H9 (cell line): ENCODE measurements around the gene GSG1L. TPM values are rescaled to one million over a fixed set of nuclear protein-coding genes. Genes with fewer than 3 reads are reported as not detected.

ENCODE experiments used
- DNase-seq: peaks from one replicate; pipeline ENCODE4 v3.0.0-alpha.2; 2017
- H2AFZ ChIP-seq: one replicate; pipeline ENCODE4 v1.6.1; 2013; ENCODE audit warnings: mild to moderate bottlenecking, low read length, control low read depth, moderate library complexity
- H2AK5ac ChIP-seq: 2 replicates; pipeline ENCODE4 v1.6.1; 2013; ENCODE audit warnings: low read length, control low read depth, mixed read lengths; ENCODE audit not compliant: insufficient read length
- H2BK120ac ChIP-seq: one replicate; pipeline ENCODE4 v1.6.1; 2013; ENCODE audit warnings: low read depth, mild to moderate bottlenecking, low read length, control low read depth, inconsistent platforms; ENCODE audit not compliant: poor library complexity, severe bottlenecking
- H2BK12ac ChIP-seq: 2 replicates; pipeline ENCODE4 v1.6.1; 2013; ENCODE audit warnings: low read length, control low read depth, mixed read lengths, low read depth; ENCODE audit not compliant: insufficient read length
- H2BK15ac ChIP-seq: 2 replicates; pipeline ENCODE4 v1.6.1; 2013; ENCODE audit warnings: low read depth, low read length, control low read depth
- H2BK20ac ChIP-seq: one replicate; pipeline ENCODE4 v1.6.1; 2013; ENCODE audit warnings: low read depth, mild to moderate bottlenecking, low read length, control low read depth, inconsistent platforms; ENCODE audit not compliant: poor library complexity, severe bottlenecking
- H2BK5ac ChIP-seq: 2 replicates; pipeline ENCODE4 v1.6.1; 2013; ENCODE audit warnings: low read length, control low read depth, mixed read lengths; ENCODE audit not compliant: insufficient read length
- H3K14ac ChIP-seq: 2 replicates; pipeline ENCODE4 v1.6.1; 2013; ENCODE audit warnings: low read length, control low read depth; ENCODE audit not compliant: insufficient read depth
- H3K18ac ChIP-seq: 2 replicates; pipeline ENCODE4 v1.6.1; 2013; ENCODE audit warnings: low read depth, mild to moderate bottlenecking, mixed read lengths, low read length, control low read depth; ENCODE audit not compliant: insufficient read length
- H3K23ac ChIP-seq: 2 replicates; pipeline ENCODE4 v1.6.1; 2013; ENCODE audit warnings: low read length, control low read depth, mixed read lengths, low read depth; ENCODE audit not compliant: insufficient read length
- H3K23me2 ChIP-seq: 2 replicates; pipeline ENCODE4 v1.6.1; 2013; ENCODE audit warnings: low read depth, mild to moderate bottlenecking, mixed read lengths, low read length, control low read depth; ENCODE audit not compliant: insufficient read length, poor library complexity, severe bottlenecking
- H3K27ac ChIP-seq: 2 replicates; pipeline ENCODE4 v1.5.1; 2013; ENCODE audit warnings: low read length, control low read depth, mixed read lengths, low read depth; ENCODE audit not compliant: insufficient read length
- H3K27me3 ChIP-seq: 2 replicates; pipeline ENCODE4 v1.6.1; 2013; ENCODE audit warnings: low read length, control low read depth, inconsistent platforms; ENCODE audit not compliant: insufficient read depth
- H3K4ac ChIP-seq: 2 replicates; pipeline ENCODE4 v1.6.1; 2013; ENCODE audit warnings: low read depth, mild to moderate bottlenecking, control low read depth, inconsistent platforms, low read length, moderate library complexity
- H3K4me1 ChIP-seq: 2 replicates; pipeline ENCODE4 v1.6.1; 2013; ENCODE audit warnings: low read length, control low read depth, inconsistent platforms; ENCODE audit not compliant: insufficient read depth
- H3K4me2 ChIP-seq: 2 replicates; pipeline ENCODE4 v1.6.1; 2013; ENCODE audit warnings: low read length, control low read depth, mixed read lengths; ENCODE audit not compliant: insufficient read length, insufficient read depth
- H3K56ac ChIP-seq: 2 replicates; pipeline ENCODE4 v1.6.1; 2013; ENCODE audit warnings: low read depth, mild to moderate bottlenecking, mixed read lengths, low read length, control low read depth; ENCODE audit not compliant: insufficient read length
- H3K79me1 ChIP-seq: 2 replicates; pipeline ENCODE4 v1.6.1; 2013; ENCODE audit warnings: low read depth, mild to moderate bottlenecking, moderate library complexity, low read length, control low read depth, inconsistent platforms; ENCODE audit not compliant: insufficient read depth, poor library complexity, severe bottlenecking
- H3K79me2 ChIP-seq: 2 replicates; pipeline ENCODE4 v1.6.1; 2013; ENCODE audit warnings: low read length, control low read depth, inconsistent platforms; ENCODE audit not compliant: insufficient read depth
- H3K9ac ChIP-seq: 2 replicates; pipeline ENCODE4 v1.6.1; 2013; ENCODE audit warnings: low read length, control low read depth, mixed read lengths; ENCODE audit not compliant: insufficient read length; ENCODE audit errors: extremely low read depth
- H3K9me3 ChIP-seq: one replicate; pipeline ENCODE4 v1.6.1; 2013; ENCODE audit warnings: low read depth, low read length, inconsistent platforms; ENCODE audit not compliant: control insufficient read depth
- H3T11ph ChIP-seq: one replicate; pipeline ENCODE4 v1.6.1; 2013; ENCODE audit warnings: mild to moderate bottlenecking, low read length, control low read depth, inconsistent platforms
- H4K20me1 ChIP-seq: one replicate; pipeline ENCODE4 v1.6.1; 2013; ENCODE audit not compliant: control insufficient read depth, insufficient read length, insufficient read depth
- H4K5ac ChIP-seq: 2 replicates; pipeline ENCODE4 v1.6.1; 2013; ENCODE audit warnings: low read depth, mild to moderate bottlenecking, mixed read lengths, low read length, control low read depth; ENCODE audit not compliant: insufficient read length
- H4K8ac ChIP-seq: replicated peaks from 2 replicates; pipeline ENCODE4 v1.6.1; 2013; ENCODE audit warnings: low read length, control low read depth, mixed read lengths, low read depth; ENCODE audit not compliant: insufficient read length
- H4K91ac ChIP-seq: 2 replicates; pipeline ENCODE4 v1.6.1; 2013; ENCODE audit warnings: low read depth, mild to moderate bottlenecking, moderate library complexity, mixed read lengths, low read length, control low read depth; ENCODE audit not compliant: insufficient read length
- H3K27ac Mint-ChIP-seq, 3 experiments: 2 replicates in 2 of 3; 3 replicates in 1 of 3; pipeline ENCODE4 v1.8.0; 2020 to 2021; ENCODE audit warnings: mixed read lengths in 3 of 3, mild to moderate bottlenecking in 1 of 3, moderate library complexity in 1 of 3
- H3K27me3 Mint-ChIP-seq: 2 replicates; pipeline ENCODE4 v1.8.0; 2021; ENCODE audit warnings: low read depth, mild to moderate bottlenecking, moderate library complexity, mixed read lengths
- H3K36me3 Mint-ChIP-seq, 3 experiments: 2 replicates in 2 of 3; 3 replicates in 1 of 3; pipeline ENCODE4 v1.8.0; 2020 to 2021; ENCODE audit warnings: low read depth in 3 of 3, mixed read lengths in 3 of 3; ENCODE audit not compliant: insufficient read depth in 1 of 3
- H3K4me1 Mint-ChIP-seq, 2 experiments: 2 replicates each; pipeline ENCODE4 v1.8.0; 2020; ENCODE audit warnings: mixed read lengths in 2 of 2
- H3K4me3 Mint-ChIP-seq, 2 experiments: 2 replicates in 1 of 2; 3 replicates in 1 of 2; pipeline ENCODE4 v1.8.0; 2020 to 2021; ENCODE audit warnings: mild to moderate bottlenecking in 2 of 2, mixed read lengths in 2 of 2, moderate library complexity in 1 of 2
- H3K9me3 Mint-ChIP-seq, 2 experiments: 2 replicates in 1 of 2; 3 replicates in 1 of 2; pipeline ENCODE4 v1.8.0; 2020; ENCODE audit warnings: mild to moderate bottlenecking in 2 of 2, mixed read lengths in 2 of 2, moderate library complexity in 1 of 2
- WGBS: extraction: QIAGEN DNeasy Blood & Tissue Kit; methylation state at CpG from one replicate; pipeline ENCODE4 v1.1.7; 2013; ENCODE audit warnings: missing lambda C conversion rate, low lambda C conversion rate, mixed read lengths; ENCODE audit not compliant: insufficient read length; ENCODE audit errors: extremely low coverage; 5-methylcytosine and 5-hydroxymethylcytosine counted together
- total RNA-seq: library from RNA; stranded (reverse); gene quantifications from 2 replicates; pipeline ENCODE4 v1.2.1, GENCODE V29; 2021
- TF ChIP-seq, protein P1 (sequence below): fragments of 200-600 bp; sonication (generic); conservative IDR thresholded peaks from 3 replicates; pipeline ENCODE4 v1.8.0; 2021; ENCODE audit warnings: antibody characterized with exemption, mild to moderate bottlenecking

GSG1L gene
- total RNA-seq, 1 experiment from 2014 or later = 0.35 TPM

DNA sequence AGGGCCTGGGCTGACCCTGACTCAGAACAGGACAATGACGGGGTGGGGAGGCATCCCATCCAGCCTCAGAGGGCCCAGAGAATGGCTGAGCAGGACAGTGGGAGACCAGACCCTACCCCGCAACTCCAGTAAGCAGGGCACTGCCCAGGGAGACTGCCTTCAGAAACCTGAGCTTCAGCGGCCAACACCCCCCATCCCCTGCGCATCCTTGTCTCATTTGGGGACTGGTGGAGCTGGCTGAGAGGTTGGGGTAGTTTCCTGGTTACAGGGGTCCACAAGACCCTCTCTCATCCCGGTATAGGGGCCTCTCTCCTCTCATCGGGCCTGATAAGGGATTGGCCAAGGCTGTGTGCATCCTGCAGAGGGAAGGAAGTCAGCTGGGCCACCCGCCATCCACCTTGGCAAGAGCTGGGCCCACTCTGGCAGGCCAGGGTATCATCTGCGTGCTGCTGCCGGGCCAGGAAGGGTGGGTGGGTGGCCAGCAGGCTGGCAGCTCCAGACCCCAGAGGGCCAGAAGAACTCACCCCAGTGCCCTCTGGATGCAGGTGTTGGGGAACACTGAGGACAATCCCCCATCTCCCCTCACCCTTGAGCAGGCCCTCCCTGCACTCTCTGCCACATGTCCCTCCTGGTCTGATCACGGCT lies 284.5 kb downstream of the GSG1L start:
- WGBS = no CpG with 5 or more reads among the region's 10 CpGs
- H2BK5ac ChIP-seq = no peak overlapping the region
- no peaks in the 10 kb centered on the region for H3K27me3 ChIP-seq
- Mint-ChIP-seq H3K36me3 (no peaks in the 10 kb centered on the region), H3K27me3 (no peaks in the 10 kb centered on the region), H3K27ac (peak overlapping the region in 1 of 3 experiments; percentile 51; a peak in 2 of 7 replicates), H3K4me1 (peaks cover 0 to 9% of the 10 kb centered on the region in 2 experiments; a peak in 2 of 4 replicates), H3K4me3 (no peak overlapping the region), H3K9me3 (no peaks in the 10 kb centered on the region)
- no peaks in the 10 kb centered on the region for H3K23me2 ChIP-seq
- no peak overlapping the region for H2BK120ac ChIP-seq
- H3K4me2 ChIP-seq = no peak overlapping the region
- no peak overlapping the region for H4K8ac ChIP-seq
- H4K20me1 ChIP-seq = no peaks in the 10 kb centered on the region
- H4K91ac ChIP-seq = no peak overlapping the region
- H2AK5ac ChIP-seq = no peak overlapping the region
- TF ChIP-seq, protein P1, sequence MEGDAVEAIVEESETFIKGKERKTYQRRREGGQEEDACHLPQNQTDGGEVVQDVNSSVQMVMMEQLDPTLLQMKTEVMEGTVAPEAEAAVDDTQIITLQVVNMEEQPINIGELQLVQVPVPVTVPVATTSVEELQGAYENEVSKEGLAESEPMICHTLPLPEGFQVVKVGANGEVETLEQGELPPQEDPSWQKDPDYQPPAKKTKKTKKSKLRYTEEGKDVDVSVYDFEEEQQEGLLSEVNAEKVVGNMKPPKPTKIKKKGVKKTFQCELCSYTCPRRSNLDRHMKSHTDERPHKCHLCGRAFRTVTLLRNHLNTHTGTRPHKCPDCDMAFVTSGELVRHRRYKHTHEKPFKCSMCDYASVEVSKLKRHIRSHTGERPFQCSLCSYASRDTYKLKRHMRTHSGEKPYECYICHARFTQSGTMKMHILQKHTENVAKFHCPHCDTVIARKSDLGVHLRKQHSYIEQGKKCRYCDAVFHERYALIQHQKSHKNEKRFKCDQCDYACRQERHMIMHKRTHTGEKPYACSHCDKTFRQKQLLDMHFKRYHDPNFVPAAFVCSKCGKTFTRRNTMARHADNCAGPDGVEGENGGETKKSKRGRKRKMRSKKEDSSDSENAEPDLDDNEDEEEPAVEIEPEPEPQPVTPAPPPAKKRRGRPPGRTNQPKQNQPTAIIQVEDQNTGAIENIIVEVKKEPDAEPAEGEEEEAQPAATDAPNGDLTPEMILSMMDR = no peak
- no peaks in the 10 kb centered on the region for H3K79me1 ChIP-seq
- H2BK20ac ChIP-seq = no peak overlapping the region
- no peak overlapping the region for H3K18ac ChIP-seq
- no peaks in the 10 kb centered on the region for H3K4me1 ChIP-seq
- no peak overlapping the region for H3K4ac ChIP-seq
- no peak for DNase-seq
- H3K9ac ChIP-seq = no peak overlapping the region
- no peaks in the 10 kb centered on the region for H3K79me2 ChIP-seq
- no peak overlapping the region for H3K27ac ChIP-seq
- no peak overlapping the region for H3T11ph ChIP-seq
- H3K56ac ChIP-seq = no peak overlapping the region
- no peak overlapping the region for H3K14ac ChIP-seq
- H2BK15ac ChIP-seq = no peak overlapping the region
- H3K9me3 ChIP-seq = no peaks in the 10 kb centered on the region
- no peak overlapping the region for H2BK12ac ChIP-seq
- H4K5ac ChIP-seq = no peak overlapping the region
- H3K23ac ChIP-seq = no peak overlapping the region
- no peak overlapping the region for H2AFZ ChIP-seq
